ENCODE results near the gene A1CF.
"Not testable (repeated sequence)": the region's sequence is repeated elsewhere in the genome, so short reads cannot be mapped to it uniquely, and the experiment has no call there.

A1CF gene

GRCh38 chr10:50894312-50894711 lies 8.9 kb upstream of the A1CF start:
- TF ChIP-seq JUND (IDR thresholded peaks at IDR 0.05; ENCODE audit: low read depth) = no peak
- in situ Hi-C loops (cut with HindIII; ENCODE audit: low pct_unique_long_range_greater_than_20kb, low sequenced_read_pairs) = no loop called here
- no peak for DNase-seq (ENCODE audit: low read depth in 1 of 2, low spot score in 1 of 2)

GRCh38 chr10:50892467-50892866 lies 7.0 kb upstream of the A1CF start:
- TF ChIP-seq JUND (IDR thresholded peaks at IDR 0.05; ENCODE audit: low read depth) = no peak
- in situ Hi-C loops (cut with HindIII; ENCODE audit: low pct_unique_long_range_greater_than_20kb, low sequenced_read_pairs) = no loop called here
- no peak for DNase-seq (ENCODE audit: low read depth in 1 of 2, low spot score in 1 of 2)

- no peak for TF ChIP-seq JUND (IDR thresholded peaks at IDR 0.05; ENCODE audit: low read depth)
- in situ Hi-C loops (cut with HindIII; ENCODE audit: low pct_unique_long_range_greater_than_20kb, low sequenced_read_pairs) = no loop called here
- no peak for DNase-seq (ENCODE audit: low read depth in 1 of 2, low spot score in 1 of 2)
Observed at GRCh38 chr10:50884302-50884701, 1.1 kb downstream of the A1CF start.

- in situ Hi-C loops (cut with HindIII; ENCODE audit: low pct_unique_long_range_greater_than_20kb, low sequenced_read_pairs) = no loop called here
- TF ChIP-seq JUND (IDR thresholded peaks at IDR 0.05; ENCODE audit: low read depth) = no peak
- DNase-seq (ENCODE audit: low read depth in 1 of 2, low spot score in 1 of 2) = no peak
Observed at GRCh38 chr10:50883629-50884028, 1.8 kb downstream of the A1CF start.

GRCh38 chr10:50882540-50882983 lies 2.9 kb downstream of the A1CF start:
- DNase-seq (ENCODE audit: low read depth in 1 of 2, low spot score in 1 of 2) = no peak

GRCh38 chr10:50881046-50881445 lies 4.4 kb downstream of the A1CF start:
- in situ Hi-C loops (cut with HindIII; ENCODE audit: low pct_unique_long_range_greater_than_20kb, low sequenced_read_pairs); DNase-seq (ENCODE audit: low read depth in 1 of 2, low spot score in 1 of 2): not testable (repeated sequence)

More at GRCh38 chr10:50882540-50882983, 2.9 kb downstream of the A1CF start:
- in situ Hi-C loops (cut with HindIII; ENCODE audit: low pct_unique_long_range_greater_than_20kb, low sequenced_read_pairs) = no loop called here
- TF ChIP-seq JUND (IDR thresholded peaks at IDR 0.05; ENCODE audit: low read depth) = no peak

- TF ChIP-seq JUND (IDR thresholded peaks at IDR 0.05; ENCODE audit: low read depth) = no peak
- no peak for DNase-seq (ENCODE audit: low read depth in 1 of 2, low spot score in 1 of 2)
- in situ Hi-C loops (cut with HindIII; ENCODE audit: low pct_unique_long_range_greater_than_20kb, low sequenced_read_pairs) = no loop called here
Observed at GRCh38 chr10:50876429-50876828, 9.0 kb downstream of the A1CF start.

- TF ChIP-seq JUND (IDR thresholded peaks at IDR 0.05; ENCODE audit: low read depth) = no peak
- no peak for DNase-seq (ENCODE audit: low read depth in 1 of 2, low spot score in 1 of 2)
- in situ Hi-C loops (cut with HindIII; ENCODE audit: low pct_unique_long_range_greater_than_20kb, low sequenced_read_pairs) = no loop called here
Observed at GRCh38 chr10:50874723-50875122, 10.7 kb downstream of the A1CF start.

- in situ Hi-C loops (cut with HindIII; ENCODE audit: low pct_unique_long_range_greater_than_20kb, low sequenced_read_pairs) = no loop called here
- no peak for TF ChIP-seq JUND (IDR thresholded peaks at IDR 0.05; ENCODE audit: low read depth)
- DNase-seq (ENCODE audit: low read depth in 1 of 2, low spot score in 1 of 2) = no peak
Observed at GRCh38 chr10:50866317-50866716, 19.1 kb downstream of the A1CF start.

GRCh38 chr10:50862719-50863118 lies 22.7 kb downstream of the A1CF start:
- in situ Hi-C loops (cut with HindIII; ENCODE audit: low pct_unique_long_range_greater_than_20kb, low sequenced_read_pairs) = no loop called here
- TF ChIP-seq JUND (IDR thresholded peaks at IDR 0.05; ENCODE audit: low read depth) = no peak
- DNase-seq (ENCODE audit: low read depth in 1 of 2, low spot score in 1 of 2) = no peak

GRCh38 chr10:50861370-50861769 lies 24.1 kb downstream of the A1CF start:
- in situ Hi-C loops (cut with HindIII; ENCODE audit: low pct_unique_long_range_greater_than_20kb, low sequenced_read_pairs) = no loop called here
- TF ChIP-seq JUND (IDR thresholded peaks at IDR 0.05; ENCODE audit: low read depth) = no peak

GRCh38 chr10:50857579-50857978 lies 27.8 kb downstream of the A1CF start:
- no peak for TF ChIP-seq JUND (IDR thresholded peaks at IDR 0.05; ENCODE audit: low read depth)
- in situ Hi-C loops (cut with HindIII; ENCODE audit: low pct_unique_long_range_greater_than_20kb, low sequenced_read_pairs) = no loop called here
- DNase-seq (ENCODE audit: low read depth in 1 of 2, low spot score in 1 of 2) = no peak

More at GRCh38 chr10:50861370-50861769, 24.1 kb downstream of the A1CF start:
- DNase-seq (ENCODE audit: low read depth in 1 of 2, low spot score in 1 of 2) = no peak

GRCh38 chr10:50855461-50855860 lies 30.0 kb downstream of the A1CF start:
- TF ChIP-seq JUND (IDR thresholded peaks at IDR 0.05; ENCODE audit: low read depth) = no peak
- no peak for DNase-seq (ENCODE audit: low read depth in 1 of 2, low spot score in 1 of 2)
- in situ Hi-C loops (cut with HindIII; ENCODE audit: low pct_unique_long_range_greater_than_20kb, low sequenced_read_pairs) = no loop called here

- DNase-seq (ENCODE audit: low read depth in 1 of 2, low spot score in 1 of 2) = no peak
- TF ChIP-seq JUND (IDR thresholded peaks at IDR 0.05; ENCODE audit: low read depth) = no peak
- in situ Hi-C loops (cut with HindIII; ENCODE audit: low pct_unique_long_range_greater_than_20kb, low sequenced_read_pairs) = no loop called here
Observed at GRCh38 chr10:50855015-50855414, 30.4 kb downstream of the A1CF start.
